ENCODE measurements around the gene RBBP9.
A peak's percentile ranks its signal among the peaks of the same experiment; 100 is the strongest.
"Not testable (repeated sequence)": the region's sequence is repeated elsewhere in the genome, so short reads cannot be mapped to it uniquely, and the experiment has no call there.

Gene RBBP9

DNA sequence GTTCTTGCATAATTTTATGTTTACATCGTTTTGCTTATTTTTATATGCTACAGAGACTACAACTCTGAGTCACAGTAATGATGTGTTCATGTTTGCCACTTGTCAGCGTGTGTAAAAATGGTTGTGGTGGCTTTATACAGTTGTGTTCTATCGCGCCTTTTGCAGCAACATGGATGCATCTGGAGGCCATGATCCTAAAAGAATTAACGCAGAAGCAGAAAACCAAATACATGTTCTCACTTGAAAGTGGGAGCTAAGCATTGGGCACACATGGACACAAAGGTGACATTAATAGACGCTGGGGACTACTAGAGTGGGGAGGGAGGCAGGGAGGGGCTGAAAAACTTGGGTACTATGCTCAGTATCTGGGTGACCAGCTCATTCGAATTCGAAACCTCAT is 9.7 kb upstream of the RBBP9 start:
- DNase-seq = peak in 2 of 3 donors; percentile 37 to 49
- Histone ChIP-seq H3K36me3 (ENCODE audit: control insufficient read depth in 4 of 4, insufficient read depth in 4 of 4, low read length in 3 of 4) (peaks cover 5 to 16% (median 6%) of the 10 kb centered on the region in 4 experiments), H3K4me3 (ENCODE audit: control insufficient read depth in 1 of 7, extremely low read depth in 1 of 7, insufficient read depth in 4 of 7, low read depth in 2 of 7, low read length in 6 of 7) (peak overlapping the region in 6 of 7 experiments; percentile 71 to 97 (median 89)), H3K27me3 (replicated peaks in 2 of 5; ENCODE audit: control insufficient read depth in 4 of 5, insufficient read depth in 5 of 5, low read length in 4 of 5) (peaks cover 0 to 6% (median 0%) of the 10 kb centered on the region in 5 experiments), H3K9me3 (ENCODE audit: control extremely low read depth in 1 of 5, control insufficient read depth in 4 of 5, insufficient read depth in 2 of 5, low read depth in 1 of 5, low read length in 4 of 5) (no peaks in the 10 kb centered on the region), H3K27ac (ENCODE audit: insufficient read depth in 1 of 2, low read depth in 1 of 2, low read length in 2 of 2, poor library complexity in 1 of 2, severe bottlenecking in 2 of 2) (peak overlapping the region; percentile 99 to 100), H3K4me1 (ENCODE audit: control extremely low read depth in 1 of 4, control insufficient read depth in 4 of 4, insufficient read depth in 4 of 4, low read length in 3 of 4) (peaks cover 2 to 23% (median 14%) of the 10 kb centered on the region in 4 experiments)
- 71% methylated on average over 5 of the region's 8 CpGs for WGBS (ENCODE audit: insufficient coverage)
- ChIA-PET POLR2A (interaction anchor here (0.6 to 2.1 kb wide), 4 partner anchors 9 to 1172 kb away, joined by 4 to 9 read pairs (median 5); partner anchors contain the start of genes DZANK1, POLR3F and RBBP9), CTCF (interaction anchor here (1.2 to 3.7 kb wide), 4 partner anchors 9 to 95 kb away, joined by 4 to 25 read pairs (median 8); partner anchors contain the start of gene RBBP9)

DNA sequence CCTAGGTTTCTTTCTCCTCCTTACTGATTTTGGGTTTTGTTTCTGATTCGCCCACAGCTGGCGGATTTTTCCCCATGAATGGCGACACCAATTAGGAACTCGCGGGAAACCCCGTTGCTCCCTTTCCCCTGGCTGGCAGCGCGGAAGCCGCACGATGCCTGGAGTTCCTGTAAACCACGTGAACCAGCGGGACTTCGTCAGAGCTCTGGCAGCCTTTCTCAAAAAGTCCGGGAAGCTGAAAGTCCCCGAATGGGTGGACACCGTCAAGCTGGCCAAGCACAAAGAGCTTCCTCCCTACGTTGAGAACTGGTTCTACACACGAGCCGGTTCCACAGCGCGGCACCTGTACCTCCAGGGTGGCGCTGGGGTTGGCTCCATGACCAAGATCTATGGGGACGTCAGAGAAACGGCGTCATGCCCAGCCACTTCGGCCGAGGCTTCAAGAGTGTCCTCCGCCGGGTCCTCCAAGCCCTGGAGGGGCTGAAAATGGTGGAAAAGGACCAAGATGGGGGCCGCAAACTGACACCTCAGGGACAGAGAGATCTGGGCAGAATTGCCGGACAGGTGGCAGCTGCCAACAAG is 7.5 kb upstream of the RBBP9 start:
- POLR2A ChIA-PET = no interaction called here
- Histone ChIP-seq H3K36me3 (ENCODE audit: control insufficient read depth in 4 of 4, insufficient read depth in 4 of 4, low read length in 3 of 4) (peaks cover 0 to 2% (median 0%) of the 10 kb centered on the region in 4 experiments), H3K4me1 (ENCODE audit: control extremely low read depth in 1 of 4, control insufficient read depth in 4 of 4, insufficient read depth in 4 of 4, low read length in 3 of 4) (peaks cover 2 to 23% (median 14%) of the 10 kb centered on the region in 4 experiments), H3K27ac (ENCODE audit: insufficient read depth in 1 of 2, low read depth in 1 of 2, low read length in 2 of 2, poor library complexity in 1 of 2, severe bottlenecking in 2 of 2) (no peak overlapping the region), H3K4me3 (ENCODE audit: control insufficient read depth in 1 of 7, extremely low read depth in 1 of 7, insufficient read depth in 4 of 7, low read depth in 2 of 7, low read length in 6 of 7) (no peak overlapping the region), H3K9me3 (ENCODE audit: control extremely low read depth in 1 of 5, control insufficient read depth in 4 of 5, insufficient read depth in 2 of 5, low read depth in 1 of 5, low read length in 4 of 5) (no peaks in the 10 kb centered on the region), H3K27me3 (replicated peaks in 2 of 5; ENCODE audit: control insufficient read depth in 4 of 5, insufficient read depth in 5 of 5, low read length in 4 of 5) (peaks cover 0 to 6% (median 0%) of the 10 kb centered on the region in 5 experiments)
- CTCF ChIA-PET = interaction anchor here (3.7 kb wide), 1 partner anchor 8 kb away, joined by 25 read pairs; the partner anchor contains the start of gene RBBP9
- DNase-seq = no peak
- WGBS (ENCODE audit: insufficient coverage) = 80% methylated on average over 28 of the region's 31 CpGs

DNA sequence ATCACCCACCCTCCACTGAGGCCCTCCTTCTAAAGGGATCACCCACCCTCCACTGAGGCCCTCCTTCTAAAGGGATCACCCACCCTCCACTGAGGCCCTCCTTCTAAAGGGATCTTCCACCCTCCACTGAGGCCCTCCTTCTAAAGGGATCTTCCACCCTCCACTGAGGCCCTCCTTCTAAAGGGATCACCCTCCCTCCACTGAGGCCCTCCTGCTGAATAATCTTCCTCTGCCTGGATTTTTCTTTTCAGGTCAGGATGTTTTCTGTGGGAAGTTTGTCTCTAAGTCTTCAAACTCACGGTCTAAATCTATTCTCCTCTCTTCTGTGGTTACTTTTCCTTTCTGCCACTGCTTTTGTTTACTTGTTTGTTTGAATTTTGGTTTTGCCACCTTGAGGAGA is 4.6 kb upstream of the RBBP9 start:
- 100% methylated on average over 1 of the region's 1 CpG for WGBS (ENCODE audit: insufficient coverage)
- H3K36me3 ChIP-seq (ENCODE audit: control insufficient read depth in 4 of 4, insufficient read depth in 4 of 4, low read length in 3 of 4); DNase-seq; H3K4me3 ChIP-seq (ENCODE audit: control insufficient read depth in 1 of 7, extremely low read depth in 1 of 7, insufficient read depth in 4 of 7, low read depth in 2 of 7, low read length in 6 of 7); H3K9me3 ChIP-seq (ENCODE audit: control extremely low read depth in 1 of 5, control insufficient read depth in 4 of 5, insufficient read depth in 2 of 5, low read depth in 1 of 5, low read length in 4 of 5); H3K27me3 ChIP-seq (replicated peaks in 2 of 5; ENCODE audit: control insufficient read depth in 4 of 5, insufficient read depth in 5 of 5, low read length in 4 of 5); POLR2A ChIA-PET; CTCF ChIA-PET; H3K4me1 ChIP-seq (ENCODE audit: control extremely low read depth in 1 of 4, control insufficient read depth in 4 of 4, insufficient read depth in 4 of 4, low read length in 3 of 4); H3K27ac ChIP-seq (ENCODE audit: insufficient read depth in 1 of 2, low read depth in 1 of 2, low read length in 2 of 2, poor library complexity in 1 of 2, severe bottlenecking in 2 of 2): not testable (repeated sequence)

DNA sequence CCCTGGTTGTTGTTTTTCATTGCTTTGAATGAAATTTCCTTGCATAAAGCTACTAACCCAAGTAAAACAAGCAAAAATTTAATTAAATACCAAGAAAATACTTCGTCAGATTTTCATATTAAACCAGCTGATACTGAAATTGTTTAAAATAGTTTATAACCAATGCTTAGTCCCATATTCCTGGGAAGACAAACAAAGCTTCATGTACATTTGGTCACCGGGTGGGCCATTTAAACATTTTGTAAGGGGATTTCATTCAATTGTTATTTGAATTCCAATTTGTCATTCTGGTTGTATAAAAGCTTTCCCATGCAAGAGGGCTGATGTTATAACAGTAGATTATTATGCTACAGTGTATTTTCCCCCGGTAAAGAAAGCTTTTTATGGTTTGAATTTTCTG is 578 bp upstream of the RBBP9 start:
- WGBS (ENCODE audit: insufficient coverage) = 100% methylated on average over 1 of the region's 3 CpGs

DNA sequence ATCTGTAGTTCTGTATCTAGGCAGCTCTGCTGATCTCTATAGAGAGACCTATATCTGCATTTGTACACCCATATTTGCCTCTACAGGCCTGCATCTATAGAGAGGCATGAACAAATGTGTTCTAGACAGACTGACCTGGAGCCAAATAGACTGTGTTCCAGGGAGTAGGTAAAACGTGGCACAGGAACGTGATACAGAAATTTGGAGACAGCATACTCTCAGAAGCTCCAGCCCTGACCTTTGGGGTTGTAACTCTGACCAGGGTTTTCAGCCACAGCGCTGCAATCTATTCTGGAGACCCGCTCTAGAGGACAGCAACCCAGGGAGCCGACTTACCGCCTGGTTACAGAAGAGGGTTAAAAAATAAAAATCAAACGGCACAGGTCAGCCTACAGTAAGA is 983 bp downstream of the RBBP9 start:
- peaks cover 7 to 15% (median 11%) of the 10 kb centered on the region in 4 experiments for H3K4me1 ChIP-seq (ENCODE audit: control extremely low read depth in 1 of 4, control insufficient read depth in 4 of 4, insufficient read depth in 4 of 4, low read length in 3 of 4)
- no peak overlapping the region for H3K27ac ChIP-seq (ENCODE audit: insufficient read depth in 1 of 2, low read depth in 1 of 2, low read length in 2 of 2, poor library complexity in 1 of 2, severe bottlenecking in 2 of 2)
- no peaks in the 10 kb centered on the region for H3K9me3 ChIP-seq (ENCODE audit: control extremely low read depth in 1 of 5, control insufficient read depth in 4 of 5, insufficient read depth in 2 of 5, low read depth in 1 of 5, low read length in 4 of 5)
- no peaks in the 10 kb centered on the region for H3K27me3 ChIP-seq (replicated peaks in 2 of 5; ENCODE audit: control insufficient read depth in 4 of 5, insufficient read depth in 5 of 5, low read length in 4 of 5)
- H3K36me3 ChIP-seq (ENCODE audit: control insufficient read depth in 4 of 4, insufficient read depth in 4 of 4, low read length in 3 of 4) = peaks cover 7 to 16% (median 12%) of the 10 kb centered on the region in 4 experiments
- peak in 2 of 3 donors; percentile 1 to 7 for DNase-seq
- ChIA-PET POLR2A (interaction anchor here (0.6 to 1.3 kb wide), 2 partner anchors 10 to 11 kb away, joined by 4 to 5 read pairs; partner anchors contain the start of gene SEC23B), CTCF (interaction anchor here (1.1 to 3.6 kb wide), 4 partner anchors 10 to 27 kb away, joined by 3 to 25 read pairs (median 3); partner anchors contain the start of gene SEC23B)
- H3K4me3 ChIP-seq (ENCODE audit: control insufficient read depth in 1 of 7, extremely low read depth in 1 of 7, insufficient read depth in 4 of 7, low read depth in 2 of 7, low read length in 6 of 7) = peak overlapping the region in 5 of 7 experiments; percentile 95 to 99 (median 98)
- WGBS (ENCODE audit: insufficient coverage) = 51% methylated on average over 5 of the region's 7 CpGs

More for the DNA sequence above, 578 bp upstream of the RBBP9 start:
- Histone ChIP-seq H3K9me3 (ENCODE audit: control extremely low read depth in 1 of 5, control insufficient read depth in 4 of 5, insufficient read depth in 2 of 5, low read depth in 1 of 5, low read length in 4 of 5) (no peaks in the 10 kb centered on the region), H3K27me3 (replicated peaks in 2 of 5; ENCODE audit: control insufficient read depth in 4 of 5, insufficient read depth in 5 of 5, low read length in 4 of 5) (peaks cover 0 to 5% (median 0%) of the 10 kb centered on the region in 5 experiments), H3K27ac (ENCODE audit: insufficient read depth in 1 of 2, low read depth in 1 of 2, low read length in 2 of 2, poor library complexity in 1 of 2, severe bottlenecking in 2 of 2) (no peak overlapping the region), H3K4me3 (ENCODE audit: control insufficient read depth in 1 of 7, extremely low read depth in 1 of 7, insufficient read depth in 4 of 7, low read depth in 2 of 7, low read length in 6 of 7) (peak overlapping the region in 3 of 7 experiments; percentile 95 to 99 (median 98)), H3K36me3 (ENCODE audit: control insufficient read depth in 4 of 4, insufficient read depth in 4 of 4, low read length in 3 of 4) (peaks cover 6 to 12% (median 10%) of the 10 kb centered on the region in 4 experiments), H3K4me1 (ENCODE audit: control extremely low read depth in 1 of 4, control insufficient read depth in 4 of 4, insufficient read depth in 4 of 4, low read length in 3 of 4) (peaks cover 7 to 15% (median 11%) of the 10 kb centered on the region in 4 experiments)
- POLR2A ChIA-PET = interaction anchor here (0.7 to 1.3 kb wide), 3 partner anchors 9 to 31 kb away, joined by 3 to 9 read pairs (median 4); partner anchors contain the start of genes DZANK1, POLR3F and SEC23B
- DNase-seq = no peak
- CTCF ChIA-PET = interaction anchor here (1.5 to 3.6 kb wide), 2 partner anchors 9 to 31 kb away, joined by 4 to 25 read pairs; partner anchors contain the start of genes DZANK1 and SEC23B

DNA sequence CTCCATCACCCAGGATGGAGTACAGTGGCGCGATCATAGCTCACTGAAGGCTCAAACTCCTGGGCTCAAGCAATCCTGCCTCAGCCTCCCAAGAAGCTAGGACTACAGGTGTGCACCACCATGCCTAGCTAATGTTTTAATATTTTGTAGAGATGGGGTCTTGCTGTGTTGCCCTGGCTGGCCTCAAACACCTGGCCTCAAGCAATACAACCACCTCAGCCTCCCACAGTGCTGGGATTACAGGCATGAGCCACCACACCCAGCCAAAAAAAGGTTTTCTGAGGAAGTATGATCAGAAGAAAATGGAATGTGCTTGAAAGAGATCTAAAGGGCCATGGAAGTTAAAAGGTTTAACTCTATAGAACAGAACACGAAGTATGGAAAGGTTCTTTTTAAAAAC is 8.7 kb downstream of the RBBP9 start:
- ChIA-PET CTCF (interaction anchor here (1.5 kb wide), 1 partner anchor 21 kb away, joined by 4 read pairs; the partner anchor contains the start of genes DZANK1 and POLR3F), POLR2A (no interaction called here)
- H3K27ac ChIP-seq (ENCODE audit: insufficient read depth in 1 of 2, low read depth in 1 of 2, low read length in 2 of 2, poor library complexity in 1 of 2, severe bottlenecking in 2 of 2) = no peak overlapping the region
- WGBS (ENCODE audit: insufficient coverage) = 94% methylated on average over 2 of the region's 3 CpGs
- H3K4me1 ChIP-seq (ENCODE audit: control extremely low read depth in 1 of 4, control insufficient read depth in 4 of 4, insufficient read depth in 4 of 4, low read length in 3 of 4) = no peaks in the 10 kb centered on the region
- H3K4me3 ChIP-seq (ENCODE audit: control insufficient read depth in 1 of 7, extremely low read depth in 1 of 7, insufficient read depth in 4 of 7, low read depth in 2 of 7, low read length in 6 of 7) = no peak overlapping the region
- H3K36me3 ChIP-seq (ENCODE audit: control insufficient read depth in 4 of 4, insufficient read depth in 4 of 4, low read length in 3 of 4) = peaks cover 16 to 61% (median 24%) of the 10 kb centered on the region in 4 experiments
- DNase-seq = no peak
- H3K9me3 ChIP-seq (ENCODE audit: control extremely low read depth in 1 of 5, control insufficient read depth in 4 of 5, insufficient read depth in 2 of 5, low read depth in 1 of 5, low read length in 4 of 5) = no peaks in the 10 kb centered on the region
- H3K27me3 ChIP-seq (replicated peaks in 2 of 5; ENCODE audit: control insufficient read depth in 4 of 5, insufficient read depth in 5 of 5, low read length in 4 of 5) = no peaks in the 10 kb centered on the region

DNA sequence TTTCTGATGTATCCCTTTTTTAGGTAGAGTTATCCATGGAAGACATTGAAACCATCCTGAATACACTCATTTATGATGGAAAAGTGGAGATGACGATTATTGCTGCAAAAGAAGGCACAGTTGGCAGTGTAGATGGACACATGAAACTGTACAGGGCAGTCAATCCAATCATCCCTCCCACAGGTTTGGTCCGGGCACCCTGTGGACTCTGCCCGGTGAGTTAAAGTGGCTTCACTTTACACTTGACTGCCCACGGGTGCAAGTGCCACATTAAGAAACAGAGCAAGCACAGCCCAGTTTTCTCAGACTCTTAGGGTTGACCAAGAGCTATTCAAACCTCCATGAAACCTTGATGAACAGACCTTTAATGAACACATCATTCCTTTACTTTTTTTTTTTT is 15.4 kb downstream of the RBBP9 start:
- CTCF ChIA-PET = no interaction called here
- peaks cover 9 to 62% (median 28%) of the 10 kb centered on the region in 4 experiments for H3K36me3 ChIP-seq (ENCODE audit: control insufficient read depth in 4 of 4, insufficient read depth in 4 of 4, low read length in 3 of 4)
- POLR2A ChIA-PET = no interaction called here

More for the DNA sequence above, 15.4 kb downstream of the RBBP9 start:
- Histone ChIP-seq H3K4me1 (ENCODE audit: control extremely low read depth in 1 of 4, control insufficient read depth in 4 of 4, insufficient read depth in 4 of 4, low read length in 3 of 4) (no peaks in the 10 kb centered on the region), H3K27me3 (replicated peaks in 2 of 5; ENCODE audit: control insufficient read depth in 4 of 5, insufficient read depth in 5 of 5, low read length in 4 of 5) (no peaks in the 10 kb centered on the region), H3K4me3 (ENCODE audit: control insufficient read depth in 1 of 7, extremely low read depth in 1 of 7, insufficient read depth in 4 of 7, low read depth in 2 of 7, low read length in 6 of 7) (no peak overlapping the region), H3K27ac (ENCODE audit: insufficient read depth in 1 of 2, low read depth in 1 of 2, low read length in 2 of 2, poor library complexity in 1 of 2, severe bottlenecking in 2 of 2) (no peak overlapping the region), H3K9me3 (ENCODE audit: control extremely low read depth in 1 of 5, control insufficient read depth in 4 of 5, insufficient read depth in 2 of 5, low read depth in 1 of 5, low read length in 4 of 5) (no peaks in the 10 kb centered on the region)
- WGBS (ENCODE audit: insufficient coverage) = 98% methylated on average over 4 of the region's 4 CpGs
- DNase-seq = no peak
